Naive thymus-derived CD4-positive, alpha-beta T cell (primary cell): ENCODE results near the gene BCL2. TPM values are rescaled to one million over a fixed set of nuclear protein-coding genes. Genes with fewer than 3 reads are reported as not detected.

Experiments used
- ATAC-seq: fragments of 150-1000 bp; cut with Tn5 transposase; 2 replicates; pipeline ENCODE4 v1.10.0; 2021; ENCODE audit warnings: mild to moderate bottlenecking, moderate library complexity
- CTCF ChIA-PET: fragments of 350-600 bp; sonication (Branson Sonifier 250); formaldehyde crosslinking; loops from one replicate; lab custom pipeline; 2021; ENCODE audit warnings: antibody characterized with exemption; lab: Charles Lee
- POLR2A ChIA-PET: fragments of 350-600 bp; sonication (Branson Sonifier 250); formaldehyde crosslinking; loops from one replicate; lab custom pipeline; 2021; ENCODE audit warnings: antibody characterized with exemption, inconsistent platforms; lab: Charles Lee
- DNase-seq, 9 donors: peaks; one replicate each; pipeline versions ENCODE4 v3.0.0 to v3.0.0-alpha.2; 2020 to 2022; ENCODE audit warnings: mixed read lengths in 1 of 9
- H3K27ac ChIP-seq: one replicate; pipeline ENCODE4 v1.7.0; 2013; ENCODE audit warnings: mild to moderate bottlenecking, low read depth, low read length, moderate library complexity
- H3K27me3 ChIP-seq, 2 donors: one replicate each; pipeline ENCODE4 v1.7.0; 2013; ENCODE audit warnings: low read length in 2 of 2, mild to moderate bottlenecking in 2 of 2, moderate library complexity in 2 of 2; ENCODE audit not compliant: control insufficient read depth in 2 of 2, insufficient read depth in 2 of 2
- H3K36me3 ChIP-seq, 3 experiments: 1 replicate in 2 of 3; 2 replicates in 1 of 3; pipeline ENCODE4 v1.7.0; 2013; ENCODE audit warnings: low read length in 3 of 3, mild to moderate bottlenecking in 3 of 3, moderate library complexity in 1 of 3; ENCODE audit not compliant: insufficient read depth in 3 of 3, control insufficient read depth in 2 of 3
- H3K4me1 ChIP-seq, 2 donors: one replicate each; pipeline ENCODE4 v1.7.0; 2013; ENCODE audit warnings: low read length in 2 of 2, mild to moderate bottlenecking in 2 of 2, moderate library complexity in 1 of 2; ENCODE audit not compliant: control insufficient read depth in 2 of 2, insufficient read depth in 2 of 2
- H3K4me3 ChIP-seq: 2 replicates; pipeline ENCODE4 v1.7.0; 2013; ENCODE audit warnings: mild to moderate bottlenecking, low read length
- H3K9me3 ChIP-seq, 3 experiments: 1 replicate in 2 of 3; 2 replicates in 1 of 3; pipeline ENCODE4 v1.7.0; 2013; ENCODE audit warnings: low read length in 3 of 3; ENCODE audit not compliant: control insufficient read depth in 2 of 3
- H3K27ac Mint-ChIP-seq, 9 donors: one replicate each; pipeline ENCODE4 v1.8.0; 2020 to 2022; ENCODE audit warnings: mixed read lengths in 9 of 9, mild to moderate bottlenecking in 8 of 9, moderate library complexity in 5 of 9, inconsistent platforms in 2 of 9
- H3K27me3 Mint-ChIP-seq, 5 donors: one replicate each; pipeline ENCODE4 v1.8.0; 2021 to 2022; ENCODE audit warnings: mixed read lengths in 5 of 5, mild to moderate bottlenecking in 1 of 5
- H3K36me3 Mint-ChIP-seq, 5 donors: one replicate each; pipeline ENCODE4 v1.8.0; 2020 to 2022; ENCODE audit warnings: mixed read lengths in 5 of 5, mild to moderate bottlenecking in 3 of 5, inconsistent platforms in 1 of 5
- H3K4me1 Mint-ChIP-seq, 7 donors: one replicate each; pipeline ENCODE4 v1.8.0; 2020 to 2022; ENCODE audit warnings: mixed read lengths in 7 of 7, mild to moderate bottlenecking in 3 of 7, inconsistent platforms in 1 of 7
- H3K4me3 Mint-ChIP-seq, 10 donors: one replicate each; pipeline ENCODE4 v1.8.0; 2020 to 2022; ENCODE audit warnings: mild to moderate bottlenecking in 10 of 10, mixed read lengths in 10 of 10, moderate library complexity in 6 of 10, inconsistent platforms in 2 of 10
- H3K9me3 Mint-ChIP-seq, 11 donors: one replicate each; pipeline ENCODE4 v1.8.0; 2020 to 2022; ENCODE audit warnings: mixed read lengths in 11 of 11, mild to moderate bottlenecking in 4 of 11, inconsistent platforms in 1 of 11, moderate library complexity in 1 of 11
- intact Hi-C, 2 donors: fragments of 100-400 bp; cut with micrococcal nuclease; formaldehyde crosslinking; loops; one replicate each; pipeline ENCODE4 v1.15.1; 2023
- polyA plus RNA-seq, 2 donors: library from polyadenylated mRNA; unstranded; fragments of 300-500 nt; fragmentation: Illumina TruSeq; gene quantifications; one replicate each; pipeline ENCODE4 v1.2.3, GENCODE V29; 2021
- total RNA-seq, 6 experiments: library from RNA in 5 of 6; stranded (reverse) in 5 of 6; gene quantifications; 1 replicate in 5 of 6; 2 replicates in 1 of 6; pipeline ENCODE4 v1.2.3 and lab custom pipeline; 2021 to 2026

Gene BCL2
- total and polyA plus RNA-seq, 7 experiments from 2014 or later, result 32.7 to 154 (median 40.1) TPM

GRCh38 chr18:63213331-63213900, 106.2 kb downstream of the BCL2 start:
- ATAC-seq (peak; percentile 65), DNase-seq (peak in 4 of 9 donors; percentile 19 to 48 (median 42))
- H3K27me3 Mint-ChIP-seq, result no peaks in the 10 kb centered on the region
- peaks cover 73 to 99% (median 90%) of the 10 kb centered on the region in 7 donors for H3K4me1 Mint-ChIP-seq
- Histone ChIP-seq H3K4me1 (peaks cover 74 to 87% of the 10 kb centered on the region in 2 donors), H3K4me3 (no peak overlapping the region), H3K27me3 (no peaks in the 10 kb centered on the region), H3K36me3 (no peaks in the 10 kb centered on the region), H3K9me3 (no peaks in the 10 kb centered on the region), H3K27ac (peak overlapping the region; percentile 64)
- ChIA-PET POLR2A (interaction anchor here (0.5 to 1.6 kb wide), 9 partner anchors 9 to 104 kb away, joined by 3 to 5 read pairs (median 4); no protein-coding TSS in a partner anchor), CTCF (no interaction called here)
- H3K27ac Mint-ChIP-seq, result peak overlapping the region; percentile 83 to 95 (median 92)
- peak overlapping the region; percentile 60 to 85 (median 80) for H3K4me3 Mint-ChIP-seq
- peaks cover 0 to 8% (median 0%) of the 10 kb centered on the region in 11 donors for H3K9me3 Mint-ChIP-seq
- peaks cover 0 to 69% (median 16%) of the 10 kb centered on the region in 5 donors for H3K36me3 Mint-ChIP-seq
- intact Hi-C loops, result loop anchor here (1.0 to 2.0 kb wide), 5 partner anchors 11 to 115 kb away; no protein-coding TSS in a partner anchor

DNA sequence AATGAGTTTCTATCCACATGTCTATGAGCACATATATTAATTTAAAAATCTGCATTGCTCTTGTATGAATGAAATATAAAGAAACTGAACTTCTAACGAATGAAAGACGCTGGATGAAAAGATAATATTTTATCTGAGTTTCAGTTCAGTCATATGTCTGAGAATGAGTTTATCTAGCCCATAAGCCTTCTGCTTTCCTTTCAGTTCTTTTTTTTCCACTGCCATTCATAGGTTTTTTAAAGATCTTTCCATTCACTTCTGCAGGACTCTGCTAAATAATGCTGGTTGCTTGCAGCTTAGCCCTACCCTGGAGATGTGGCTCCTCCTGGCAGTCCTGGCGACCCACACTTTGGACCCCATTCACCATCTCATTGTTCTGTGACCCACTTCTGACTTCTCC, 109.0 kb downstream of the BCL2 start:
- ATAC-seq (no peak), DNase-seq (no peak)
- POLR2A ChIA-PET, result interaction anchor here (0.9 to 6.7 kb wide), 11 partner anchors 10 to 108 kb away, joined by 3 to 40 read pairs (median 5); partner anchors contain the start of gene BCL2
- peaks cover 73 to 91% of the 10 kb centered on the region in 2 donors for H3K4me1 ChIP-seq
- H3K27me3 ChIP-seq, result no peaks in the 10 kb centered on the region
- peaks cover 0 to 5% (median 0%) of the 10 kb centered on the region in 11 donors for H3K9me3 Mint-ChIP-seq
- H3K9me3 ChIP-seq, result no peaks in the 10 kb centered on the region
- no peak overlapping the region for H3K4me3 ChIP-seq
- peak overlapping the region; percentile 42 to 88 (median 73) for H3K4me3 Mint-ChIP-seq
- intact Hi-C loops, result loop anchor here in 1 of 2 donors (2.0 kb wide), 1 partner anchor 14 kb away; no protein-coding TSS in a partner anchor
- no peaks in the 10 kb centered on the region for H3K36me3 ChIP-seq
- CTCF ChIA-PET, result interaction anchor here (1.3 to 1.8 kb wide), 4 partner anchors 10 to 108 kb away, joined by 3 to 5 read pairs (median 5); no protein-coding TSS in a partner anchor
- peak overlapping the region; percentile 63 for H3K27ac ChIP-seq
- H3K36me3 Mint-ChIP-seq, result peaks cover 0 to 66% (median 12%) of the 10 kb centered on the region in 5 donors
- H3K27ac Mint-ChIP-seq, result peak overlapping the region; percentile 49 to 95 (median 91)
- H3K4me1 Mint-ChIP-seq, result peaks cover 78 to 99% (median 90%) of the 10 kb centered on the region in 7 donors
- H3K27me3 Mint-ChIP-seq, result no peaks in the 10 kb centered on the region

DNA sequence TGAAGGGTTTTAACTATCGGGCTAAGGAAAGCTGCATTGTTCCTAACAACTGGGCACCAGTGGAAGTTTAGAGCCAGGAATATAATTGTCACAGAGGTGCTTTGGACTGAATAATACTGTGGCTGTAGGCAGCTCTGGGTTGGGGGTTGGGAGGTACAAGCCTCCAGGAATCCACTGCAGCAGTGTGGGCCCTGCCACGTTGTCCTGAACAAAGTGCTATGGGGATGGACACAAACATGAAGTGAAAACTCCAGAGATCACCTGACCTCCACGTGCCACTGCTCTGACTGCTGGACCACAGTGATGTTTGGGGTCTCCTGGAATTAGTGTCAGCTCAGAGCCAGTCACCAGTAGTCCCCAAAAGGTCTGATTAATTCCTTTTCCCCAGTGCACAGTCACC, 110.9 kb downstream of the BCL2 start:
- H3K27ac ChIP-seq, result peak overlapping the region; percentile 63
- Mint-ChIP-seq H3K27ac (peak overlapping the region in 8 of 9 donors; percentile 81 to 96 (median 92)), H3K9me3 (peaks cover 0 to 5% (median 0%) of the 10 kb centered on the region in 11 donors), H3K4me3 (peak overlapping the region; percentile 49 to 94 (median 79)), H3K4me1 (peaks cover 81 to 100% (median 94%) of the 10 kb centered on the region in 7 donors), H3K27me3 (no peaks in the 10 kb centered on the region), H3K36me3 (peaks cover 0 to 61% (median 5%) of the 10 kb centered on the region in 5 donors)
- ATAC-seq (no peak), DNase-seq (no peak)
- H3K27me3 ChIP-seq, result no peaks in the 10 kb centered on the region
- intact Hi-C loops, result loop anchor here in 1 of 2 donors (5.0 kb wide), 1 partner anchor 681 kb away; no protein-coding TSS in a partner anchor
- no peaks in the 10 kb centered on the region for H3K36me3 ChIP-seq
- ChIA-PET CTCF (interaction anchor here (0.6 kb wide), 1 partner anchor 12 kb away, joined by 3 read pairs; no protein-coding TSS in a partner anchor), POLR2A (interaction anchor here (0.8 to 7.3 kb wide), 9 partner anchors 13 to 110 kb away, joined by 3 to 59 read pairs (median 19); partner anchors contain the start of gene BCL2)
- H3K9me3 ChIP-seq, result no peaks in the 10 kb centered on the region
- peaks cover 73 to 96% of the 10 kb centered on the region in 2 donors for H3K4me1 ChIP-seq
- no peak overlapping the region for H3K4me3 ChIP-seq

GRCh38 chr18:63207835-63208234, 111.7 kb downstream of the BCL2 start:
- peaks cover 79 to 100% (median 94%) of the 10 kb centered on the region in 7 donors for H3K4me1 Mint-ChIP-seq
- no peaks in the 10 kb centered on the region for H3K27me3 ChIP-seq
- H3K27ac ChIP-seq, result peak overlapping the region; percentile 63
- DNase-seq, result no peak
- peaks cover 64 to 97% of the 10 kb centered on the region in 2 donors for H3K4me1 ChIP-seq
- H3K27ac Mint-ChIP-seq, result peak overlapping the region in 8 of 9 donors; percentile 81 to 96 (median 92)
- intact Hi-C loops, result loop anchor here in 1 of 2 donors (5.0 kb wide), 1 partner anchor 681 kb away; no protein-coding TSS in a partner anchor
- ATAC-seq, result no peak
- H3K36me3 ChIP-seq, result no peaks in the 10 kb centered on the region
- ChIA-PET POLR2A (interaction anchor here (0.6 to 7.3 kb wide), 14 partner anchors 12 to 538 kb away, joined by 3 to 59 read pairs (median 4); partner anchors contain the start of gene BCL2), CTCF (interaction anchor here (0.6 to 1.7 kb wide), 2 partner anchors 47 to 110 kb away, joined by 3 to 7 read pairs; no protein-coding TSS in a partner anchor)
- no peaks in the 10 kb centered on the region for H3K9me3 ChIP-seq
- peak overlapping the region; percentile 40 for H3K4me3 ChIP-seq
- H3K36me3 Mint-ChIP-seq, result peaks cover 0 to 59% (median 5%) of the 10 kb centered on the region in 5 donors
- H3K27me3 Mint-ChIP-seq, result no peaks in the 10 kb centered on the region
- peaks cover 0 to 3% (median 0%) of the 10 kb centered on the region in 11 donors for H3K9me3 Mint-ChIP-seq
- peak overlapping the region; percentile 47 to 94 (median 81) for H3K4me3 Mint-ChIP-seq

DNA sequence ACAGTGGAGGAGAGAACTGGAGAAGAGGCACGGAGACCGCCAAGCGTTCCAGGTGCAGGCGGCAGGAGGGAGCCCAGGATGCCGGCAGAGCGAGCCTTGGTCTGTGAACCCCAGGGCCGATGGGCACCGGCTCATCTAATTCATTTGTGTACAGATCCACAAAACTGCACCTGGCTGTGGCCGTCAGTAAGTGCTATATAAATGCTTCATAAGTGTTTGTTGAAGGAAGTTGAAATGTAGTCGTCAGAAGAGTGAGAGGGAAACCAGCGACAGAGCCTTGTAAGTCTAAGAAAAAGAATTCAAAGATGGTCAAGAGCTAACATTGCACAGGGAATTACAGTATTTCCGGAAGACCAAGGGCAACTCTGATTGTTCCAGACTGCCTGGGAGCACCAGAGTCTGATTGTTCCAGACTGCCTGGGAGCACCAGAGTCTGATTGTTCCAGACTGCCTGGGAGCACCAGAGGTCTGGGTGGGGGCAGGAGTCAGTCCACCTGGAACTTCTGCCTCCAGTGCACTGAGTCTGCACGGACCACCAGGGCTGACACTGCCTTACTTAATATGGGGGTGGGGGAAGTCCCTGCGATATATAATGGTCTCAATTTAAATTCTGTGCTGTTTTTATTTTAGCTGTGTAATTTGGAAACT, 112.3 kb downstream of the BCL2 start:
- Histone ChIP-seq H3K36me3 (no peaks in the 10 kb centered on the region), H3K27ac (peak overlapping the region; percentile 63), H3K27me3 (no peaks in the 10 kb centered on the region), H3K9me3 (no peaks in the 10 kb centered on the region), H3K4me3 (peak overlapping the region; percentile 40), H3K4me1 (peaks cover 58 to 97% of the 10 kb centered on the region in 2 donors)
- Mint-ChIP-seq H3K4me1 (peaks cover 77 to 100% (median 95%) of the 10 kb centered on the region in 7 donors), H3K27me3 (no peaks in the 10 kb centered on the region), H3K27ac (peak overlapping the region; percentile 77 to 96 (median 92)), H3K4me3 (peak overlapping the region; percentile 72 to 94 (median 81)), H3K36me3 (peaks cover 0 to 62% (median 5%) of the 10 kb centered on the region in 5 donors), H3K9me3 (peaks cover 0 to 3% (median 0%) of the 10 kb centered on the region in 11 donors)
- intact Hi-C loops, result loop anchor here in 1 of 2 donors (5.0 kb wide), 1 partner anchor 680 kb away; no protein-coding TSS in a partner anchor
- ChIA-PET POLR2A (interaction anchor here (0.6 to 7.3 kb wide), 15 partner anchors 11 to 538 kb away, joined by 3 to 59 read pairs (median 4); partner anchors contain the start of gene BCL2), CTCF (interaction anchor here (0.6 to 1.7 kb wide), 3 partner anchors 46 to 134 kb away, joined by 3 to 7 read pairs (median 3); no protein-coding TSS in a partner anchor)
- DNase-seq, result no peak
- ATAC-seq, result peak; percentile 46
